Left lung (tissue), 10 donors: ENCODE results near the gene UBE2V1. TPM values are rescaled to one million over a fixed set of nuclear protein-coding genes. Genes with fewer than 3 reads are reported as not detected.

ENCODE experiments used
- ATAC-seq: fragments of 200-7000 bp; cut with Tn5 transposase; one replicate; pipeline ENCODE4 v1.9.1; 2020; ENCODE audit warnings: moderate library complexity
- DNase-seq, 4 donors: peaks; one replicate each; pipeline ENCODE4 v3.0.0-alpha.2; 2013 to 2020
- H3K27ac ChIP-seq, 2 donors: fragments of 200-600 bp; sonication (generic) in 1 of 2; one replicate each; pipeline versions ENCODE4 v1.5.0 to v1.8.0; 2020 to 2021
- H3K27me3 ChIP-seq, 2 donors: fragments of 200-600 bp; sonication (generic) in 1 of 2; one replicate each; pipeline versions ENCODE4 v1.5.0 to v1.8.0; 2020 to 2021
- H3K36me3 ChIP-seq, 2 donors: fragments of 200-600 bp; sonication (generic) in 1 of 2; one replicate each; pipeline versions ENCODE4 v1.5.0 to v1.8.0; 2020 to 2021
- H3K4me1 ChIP-seq, 2 donors: fragments of 200-600 bp; one replicate each; pipeline ENCODE4 v1.8.0; 2021
- H3K4me3 ChIP-seq, 2 donors: fragments of 200-600 bp; sonication (generic) in 1 of 2; one replicate each; pipeline versions ENCODE4 v1.5.0 to v1.8.0; 2020 to 2021; ENCODE audit warnings: mild to moderate bottlenecking in 1 of 2
- H3K9me3 ChIP-seq, 2 donors: fragments of 200-600 bp; sonication (generic) in 1 of 2; one replicate each; pipeline versions ENCODE4 v1.5.0 to v1.8.0; 2020 to 2021
- intact Hi-C, 2 donors: fragments of 100-400 bp; cut with DNase I; formaldehyde crosslinking; loops; one replicate each; pipeline versions ENCODE4 v1.11.2 to v1.14.2; 2022
- polyA plus RNA-seq, 6 donors: library from polyadenylated mRNA; unstranded; fragments of 120-200 nt; gene quantifications; one replicate each; pipeline ENCODE4 v1.2.1, GENCODE V29; 2013; ENCODE audit not compliant: insufficient read length in 6 of 6
- total RNA-seq, 2 donors: library from RNA; stranded (reverse); fragmentation: NEBNext Ultra II Directional; extraction: Animal tissue kit (Norgen Biotek cat#: 25700); gene quantifications; one replicate each; pipeline ENCODE4 v1.2.1, GENCODE V29; 2021
- TF ChIP-seq, protein P1 (sequence below), 2 donors: fragments of 200-600 bp; sonication (generic) in 1 of 2; IDR thresholded peaks; one replicate each; pipeline versions ENCODE4 v1.5.0 to v1.8.0; 2021; ENCODE audit warnings: antibody characterized with exemption in 2 of 2
- donor health status: DM: no; HTN: yes; CAD: no.
- donor health status: DM: no; HTN: no; CAD: no.

UBE2V1 gene
- total and polyA plus RNA-seq, 8 donors = 72.6 to 178 (median 152) TPM

DNA sequence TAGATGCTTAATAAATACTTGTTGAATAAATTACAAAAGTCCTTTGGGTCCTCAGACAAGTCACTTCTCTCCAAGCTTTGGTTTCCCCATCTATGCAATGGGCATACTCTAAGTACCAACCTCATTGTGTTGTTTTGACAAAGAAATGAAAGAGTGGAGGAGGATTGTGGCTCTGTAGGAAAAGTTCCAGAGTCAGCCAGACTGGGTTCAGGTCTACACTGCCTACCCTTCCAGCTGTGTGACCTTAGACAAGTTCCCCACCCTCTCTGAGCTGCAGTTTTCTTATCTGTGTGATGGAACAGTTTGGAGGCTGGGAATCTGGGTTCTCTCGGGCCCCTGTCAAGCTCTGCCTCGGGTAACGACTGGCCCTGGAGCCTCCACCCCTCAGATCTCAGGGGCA, 76.2 kb downstream of the UBE2V1 start:
- TF ChIP-seq, protein P1, sequence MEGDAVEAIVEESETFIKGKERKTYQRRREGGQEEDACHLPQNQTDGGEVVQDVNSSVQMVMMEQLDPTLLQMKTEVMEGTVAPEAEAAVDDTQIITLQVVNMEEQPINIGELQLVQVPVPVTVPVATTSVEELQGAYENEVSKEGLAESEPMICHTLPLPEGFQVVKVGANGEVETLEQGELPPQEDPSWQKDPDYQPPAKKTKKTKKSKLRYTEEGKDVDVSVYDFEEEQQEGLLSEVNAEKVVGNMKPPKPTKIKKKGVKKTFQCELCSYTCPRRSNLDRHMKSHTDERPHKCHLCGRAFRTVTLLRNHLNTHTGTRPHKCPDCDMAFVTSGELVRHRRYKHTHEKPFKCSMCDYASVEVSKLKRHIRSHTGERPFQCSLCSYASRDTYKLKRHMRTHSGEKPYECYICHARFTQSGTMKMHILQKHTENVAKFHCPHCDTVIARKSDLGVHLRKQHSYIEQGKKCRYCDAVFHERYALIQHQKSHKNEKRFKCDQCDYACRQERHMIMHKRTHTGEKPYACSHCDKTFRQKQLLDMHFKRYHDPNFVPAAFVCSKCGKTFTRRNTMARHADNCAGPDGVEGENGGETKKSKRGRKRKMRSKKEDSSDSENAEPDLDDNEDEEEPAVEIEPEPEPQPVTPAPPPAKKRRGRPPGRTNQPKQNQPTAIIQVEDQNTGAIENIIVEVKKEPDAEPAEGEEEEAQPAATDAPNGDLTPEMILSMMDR (IDR thresholded peaks at IDR 0.05) = no peak
- H3K4me3 ChIP-seq = no peak overlapping the region

DNA sequence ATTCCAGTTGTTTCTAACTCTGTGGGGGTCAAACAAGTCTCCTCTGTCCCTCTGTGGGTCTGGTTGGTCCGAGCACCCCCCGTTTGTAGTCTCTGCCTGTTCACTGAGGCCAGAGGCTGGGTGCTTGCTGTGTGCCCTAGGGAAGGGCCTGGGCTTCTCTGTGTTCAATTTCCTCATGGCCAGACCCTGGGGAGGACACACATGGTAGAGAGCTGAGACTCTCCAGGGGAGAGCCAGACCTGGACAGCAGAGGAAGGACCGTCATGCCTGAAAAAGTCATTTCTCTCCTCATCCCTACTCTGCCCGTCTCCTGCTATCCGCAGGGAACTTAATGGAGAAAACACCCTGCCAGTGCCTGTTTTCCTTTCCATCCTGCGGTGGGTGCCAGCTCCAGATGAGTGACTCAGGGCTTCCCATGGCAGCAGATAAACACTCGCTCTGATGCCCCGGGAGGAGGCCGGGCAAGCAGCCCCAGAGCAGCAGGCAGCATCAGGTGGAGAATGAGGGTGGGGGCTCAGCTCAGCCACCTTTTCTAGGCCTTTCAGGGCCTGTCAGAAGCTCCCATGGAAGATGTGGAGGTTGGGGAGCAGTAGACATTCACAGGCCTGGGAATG, 78.3 kb downstream of the UBE2V1 start:
- Histone ChIP-seq H3K36me3 (no peaks in the 10 kb centered on the region), H3K27me3 (no peaks in the 10 kb centered on the region), H3K4me1 (peaks cover 11 to 36% of the 10 kb centered on the region in 2 donors), H3K4me3 (no peak overlapping the region), H3K27ac (peak overlapping the region in 1 of 2 donors; percentile 26), H3K9me3 (no peaks in the 10 kb centered on the region)
- DNase-seq (no peak), ATAC-seq (no peak)
- intact Hi-C loops = no loop called here
- TF ChIP-seq, protein P1 (IDR thresholded peaks at IDR 0.05) = no peak

More for the DNA sequence above, 76.2 kb downstream of the UBE2V1 start:
- intact Hi-C loops = no loop called here
- H3K27ac ChIP-seq = no peak overlapping the region
- no peak for DNase-seq
- ATAC-seq = no peak
- no peaks in the 10 kb centered on the region for H3K9me3 ChIP-seq
- no peaks in the 10 kb centered on the region for H3K27me3 ChIP-seq
- no peaks in the 10 kb centered on the region for H3K36me3 ChIP-seq
- peaks cover 5 to 30% of the 10 kb centered on the region in 2 donors for H3K4me1 ChIP-seq

DNA sequence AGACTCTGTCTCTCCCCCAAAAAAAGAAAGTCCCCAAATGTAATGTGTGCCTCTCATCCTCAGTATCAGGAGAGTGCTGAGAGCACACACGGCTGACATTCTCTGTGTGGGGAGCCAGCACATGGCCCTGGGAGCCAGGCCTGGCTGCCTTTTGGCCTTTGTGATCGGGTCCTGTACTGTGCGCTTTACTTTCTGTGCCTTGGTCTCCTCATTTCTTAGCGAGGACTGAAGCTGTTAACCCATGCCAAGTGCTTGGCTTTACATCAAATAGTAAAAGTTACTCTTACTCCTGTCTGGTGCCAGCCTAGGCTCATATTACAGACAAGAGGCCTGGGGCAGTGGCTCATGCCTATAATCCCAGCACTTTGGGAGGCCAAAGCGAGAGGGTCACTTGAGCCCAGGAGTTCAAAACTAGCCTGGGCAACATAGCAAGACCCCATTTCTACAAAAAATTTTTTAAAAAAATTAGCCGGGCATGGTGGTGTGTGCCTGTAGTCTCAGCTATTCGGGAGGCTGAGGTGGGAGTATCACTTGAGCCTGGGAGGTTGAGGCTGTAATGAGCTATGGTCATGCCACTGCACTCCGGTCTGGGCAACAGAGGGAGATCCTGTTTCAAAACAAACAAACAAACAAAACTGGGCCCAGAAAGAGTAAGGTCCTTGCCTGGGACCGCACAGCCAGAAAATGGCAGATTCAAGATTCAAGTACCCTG, 79.8 kb downstream of the UBE2V1 start:
- ATAC-seq (no peak), DNase-seq (no peak)
- Histone ChIP-seq H3K4me1 (peaks cover 13 to 50% of the 10 kb centered on the region in 2 donors), H3K36me3 (no peaks in the 10 kb centered on the region), H3K27ac (peak overlapping the region; percentile 45 to 58), H3K4me3 (no peak overlapping the region), H3K9me3 (no peaks in the 10 kb centered on the region), H3K27me3 (no peaks in the 10 kb centered on the region)
- TF ChIP-seq, protein P1 (IDR thresholded peaks at IDR 0.05) = no peak
- intact Hi-C loops = no loop called here

Other genes with a start within 250 kb of the UBE2V1 start
- 1 to 10 TPM; 6.9 to 7.1 TPM for gene SPATA2, start 197.6 kb downstream of the UBE2V1 start, total RNA-seq
- gene SPATA2, start 197.6 kb downstream of the UBE2V1 start, polyA plus RNA-seq = 10 to 100 TPM in 1 of 6 donors, 1 to 10 TPM in 5; 7.3 to 10.1 (median 8.3) TPM
- 10 to 100 TPM; 63.5 to 69.0 TPM for gene RNF114, start 176.8 kb downstream of the UBE2V1 start, total RNA-seq
- 10 to 100 TPM; 60.8 to 70.9 (median 65.6) TPM for gene RNF114, start 176.8 kb downstream of the UBE2V1 start, polyA plus RNA-seq
- 1 to 10 TPM; 2.8 to 4.1 TPM for gene SNAI1, start 130.2 kb downstream of the UBE2V1 start, total RNA-seq
- 10 to 100 TPM in 1 of 6 donors, 1 to 10 TPM in 5; 6.7 to 12.2 (median 9.4) TPM for gene SNAI1, start 130.2 kb downstream of the UBE2V1 start, polyA plus RNA-seq
- gene PEDS1, start 40.6 kb upstream of the UBE2V1 start, total RNA-seq = 10 to 100 TPM; 37.9 to 39.9 TPM
- gene PEDS1, start 40.6 kb upstream of the UBE2V1 start, polyA plus RNA-seq = 10 to 100 TPM; 27.5 to 32.9 (median 31.2) TPM
- 100 to 1,000 TPM; 133 to 266 TPM for gene CEBPB, start 77.7 kb upstream of the UBE2V1 start, total RNA-seq
- 10 to 100 TPM; 23.0 to 60.8 (median 35.3) TPM for gene CEBPB, start 77.7 kb upstream of the UBE2V1 start, polyA plus RNA-seq